CD4-positive, alpha-beta T cell treated with Interferon gamma for 1 hour (primary cell): Measurements from ENCODE around the gene NFE2L2.
"Not testable (repeated sequence)": the region's sequence is repeated elsewhere in the genome, so short reads cannot be mapped to it uniquely, and the experiment has no call there.

Experiments
- DNase-seq: peaks from one replicate; pipeline ENCODE4 v3.0.0-alpha.2; 2020

Gene NFE2L2

DNA sequence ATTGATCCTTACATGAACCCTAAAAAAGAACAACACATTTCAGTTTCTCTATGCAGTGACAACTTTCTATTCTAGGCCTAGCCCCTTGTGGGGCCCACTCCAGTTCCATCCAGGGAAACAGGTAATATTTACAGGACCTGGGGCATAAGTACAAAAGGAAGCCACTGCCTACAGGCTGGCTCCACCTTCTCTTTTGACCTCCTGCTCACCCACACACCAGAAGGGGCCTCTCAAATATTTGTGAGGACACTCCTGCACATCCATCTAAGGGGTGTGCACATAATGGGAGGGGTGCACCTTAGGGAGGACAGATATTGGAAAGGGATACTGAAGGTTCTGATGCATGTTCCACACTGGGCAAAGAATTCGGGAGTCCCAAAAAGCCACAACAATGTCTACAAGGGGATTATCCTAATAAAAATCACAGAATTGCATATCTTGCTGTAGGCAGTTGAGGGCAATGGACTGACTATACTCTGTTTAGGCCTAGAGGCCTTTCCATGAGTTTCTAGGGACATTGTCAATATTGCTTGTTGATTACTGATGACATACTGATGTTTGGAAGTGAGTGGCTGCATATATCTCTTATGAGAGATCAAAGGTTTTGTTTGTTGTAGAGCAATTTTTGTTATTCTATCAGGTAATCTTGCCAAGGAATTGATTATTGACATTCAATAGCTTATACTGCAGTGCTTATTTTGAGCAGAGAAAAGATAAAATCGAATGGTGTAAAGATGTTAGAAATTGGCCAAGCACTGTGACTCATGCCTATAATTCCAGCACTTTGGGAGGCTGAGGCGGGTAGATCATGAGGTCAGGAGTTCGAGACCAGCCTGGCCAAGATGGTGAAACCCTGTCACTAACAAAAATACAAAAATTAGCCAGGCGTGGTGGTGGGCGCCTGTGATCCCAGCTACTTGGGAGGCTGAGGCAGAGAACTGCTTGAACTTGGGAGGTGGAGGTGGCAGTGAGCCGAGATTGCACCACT, 75.8 kb downstream of the NFE2L2 start:
- no peak for DNase-seq

DNA sequence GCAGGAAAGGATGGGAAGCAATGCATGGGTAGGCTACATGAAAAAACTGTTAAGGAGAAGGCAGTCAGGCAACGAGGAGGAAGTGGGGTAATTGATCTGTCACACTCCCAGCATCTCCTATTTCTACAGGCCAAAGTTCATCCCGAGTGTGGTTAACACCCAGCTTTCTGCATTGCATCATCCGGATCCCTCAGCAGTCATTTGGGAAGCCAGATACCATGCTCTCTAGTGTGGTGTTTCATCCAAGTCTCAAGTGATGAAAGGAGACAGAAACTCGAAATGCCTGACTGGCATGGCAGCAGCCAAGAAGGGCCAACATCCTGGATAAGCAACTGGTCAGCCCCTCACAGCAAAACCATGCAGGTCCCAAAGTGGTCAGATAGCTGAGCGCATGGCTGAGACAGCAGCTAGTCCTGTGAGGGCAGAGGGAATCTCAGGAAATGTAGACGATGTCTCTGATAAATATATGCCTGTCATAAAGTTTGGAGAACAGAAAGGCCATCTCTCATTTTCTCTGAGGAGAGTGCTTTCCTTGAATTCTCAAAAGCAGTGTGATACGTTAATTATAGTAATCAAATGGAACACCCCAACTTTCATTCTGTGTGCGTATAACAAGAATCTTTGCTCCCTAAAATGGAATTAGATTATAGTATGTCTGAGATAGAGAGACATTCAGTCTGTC, 76.8 kb downstream of the NFE2L2 start:
- no peak for DNase-seq

- DNase-seq, result not testable (repeated sequence)
Observed at GRCh38 chr2:177186038-177186437, 78.5 kb downstream of the NFE2L2 start.

DNA sequence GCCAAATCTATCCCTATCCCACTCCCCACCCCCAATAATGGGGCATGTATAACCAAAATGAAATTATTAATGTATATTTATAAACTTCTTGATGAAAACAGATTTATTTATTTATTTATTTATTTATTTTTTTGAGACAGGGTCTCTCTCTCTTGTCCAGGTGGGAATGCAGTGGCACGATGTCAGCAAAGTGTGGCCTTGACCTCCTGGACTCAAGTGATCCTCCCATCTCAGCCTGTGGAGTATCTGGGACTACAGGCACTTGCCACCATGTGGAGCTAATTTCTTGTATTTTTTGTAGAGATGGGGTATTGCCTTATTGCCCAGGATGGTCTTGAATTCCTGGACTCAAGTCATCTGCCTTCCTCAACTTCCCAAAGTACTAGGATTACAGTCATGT, 79.9 kb downstream of the NFE2L2 start:
- no peak for DNase-seq

DNA sequence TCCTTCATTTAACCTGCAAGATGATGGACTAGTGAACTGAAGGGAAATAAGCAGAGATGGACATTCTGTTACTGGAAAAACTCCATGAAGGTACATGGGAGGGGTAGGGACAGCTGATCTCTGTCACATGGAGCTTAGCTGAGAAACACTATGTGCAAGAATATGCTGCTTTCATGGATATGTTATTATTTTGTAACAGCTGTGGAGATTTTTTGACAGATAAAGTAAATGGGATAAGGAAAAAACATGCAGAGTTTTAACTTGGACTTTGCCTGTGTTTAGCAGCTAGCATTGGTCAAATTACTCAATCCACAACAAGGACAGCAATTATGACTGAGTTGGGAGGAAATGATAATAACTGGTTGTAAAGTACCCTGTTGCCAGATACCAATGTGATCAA, 80.7 kb downstream of the NFE2L2 start:
- no peak for DNase-seq
